Ecto neural progenitor cell (in vitro differentiated cells): ENCODE data around the gene RPL4.
"Not testable (repeated sequence)": the region's sequence is repeated elsewhere in the genome, so short reads cannot be mapped to it uniquely, and the experiment has no call there.

Source experiments
- DNase-seq: peaks from one replicate; pipeline ENCODE4 v3.0.0-alpha.2; 2018; ENCODE audit warnings: low spot score

RPL4 gene

DNA sequence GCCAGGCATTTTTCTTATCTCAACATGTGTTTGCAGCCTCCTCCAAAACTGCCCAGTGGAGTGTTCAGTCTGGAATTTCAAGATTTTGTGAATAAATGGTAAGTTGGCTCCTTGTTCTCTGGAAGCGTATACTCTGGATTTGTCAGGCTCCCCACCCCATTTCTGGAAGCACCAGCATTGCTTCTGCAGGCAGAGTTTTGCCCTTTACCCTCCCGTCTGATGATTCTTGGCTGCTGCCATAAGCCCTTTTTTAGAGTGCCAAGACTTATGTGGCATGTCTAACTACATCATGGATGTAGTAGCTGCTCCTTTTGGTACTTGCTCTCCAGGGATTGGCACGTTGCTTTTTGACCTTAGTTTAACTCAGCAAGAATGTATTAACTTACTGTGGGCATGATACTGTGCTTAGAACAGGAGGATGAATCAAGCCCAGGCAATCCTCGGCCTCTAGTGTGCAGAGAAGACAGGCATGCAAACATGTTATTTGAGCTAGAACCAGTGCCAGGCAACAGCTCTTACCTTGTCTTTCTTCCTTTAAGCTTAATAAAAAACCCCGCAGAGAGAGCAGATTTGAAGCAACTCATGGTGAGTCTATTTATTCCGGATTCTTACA lies 15.4 kb downstream of the RPL4 start:
- no peak for DNase-seq

DNA sequence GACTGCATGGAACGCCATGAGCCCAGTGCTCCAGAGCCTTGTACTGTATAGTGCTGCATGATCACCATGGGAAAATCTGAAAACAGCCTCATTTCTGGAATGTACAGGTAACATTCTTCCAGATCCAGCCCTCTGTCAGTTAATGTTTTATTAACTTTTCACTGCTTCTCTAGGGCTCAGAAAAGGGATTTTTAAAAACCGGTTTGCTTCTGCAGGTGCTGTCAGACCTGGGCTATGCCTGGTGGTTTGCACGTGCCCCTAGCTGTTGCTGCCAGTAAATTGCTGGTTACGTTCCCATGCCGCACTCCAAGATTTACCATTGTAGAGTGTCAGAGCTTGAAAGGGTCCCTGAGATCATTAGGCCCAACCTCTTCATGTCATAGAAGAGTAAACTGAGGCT lies 16.1 kb downstream of the RPL4 start:
- no peak for DNase-seq

GRCh38 chr15:66486887-66487286 lies 17.8 kb downstream of the RPL4 start:
- no peak for DNase-seq

DNA sequence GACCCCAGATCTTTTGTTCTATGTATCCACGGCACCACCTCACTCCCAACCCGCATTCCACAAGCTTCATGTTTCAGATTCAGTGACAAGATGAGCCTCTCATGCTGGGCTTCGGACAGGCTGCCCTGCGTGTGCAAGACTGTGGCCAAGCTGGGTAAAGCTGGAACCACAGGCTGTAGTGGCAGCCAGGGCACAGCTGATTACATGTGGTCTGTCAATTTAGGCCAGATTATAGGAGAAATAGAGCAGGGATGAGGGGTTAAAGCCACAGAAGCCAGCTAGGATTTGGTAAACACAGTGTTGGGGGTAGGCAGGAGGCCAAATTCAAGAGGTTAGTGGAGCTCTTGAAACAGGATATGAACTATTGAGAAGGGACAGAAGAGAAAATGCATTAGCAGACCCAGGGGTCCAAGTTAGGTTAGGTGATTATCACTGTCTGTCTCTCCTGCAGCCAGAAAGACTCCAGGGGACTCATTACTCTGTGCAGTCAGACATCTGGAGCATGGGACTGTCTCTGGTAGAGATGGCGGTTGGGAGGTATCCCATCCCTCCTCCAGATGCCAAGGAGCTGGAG lies 20.0 kb downstream of the RPL4 start:
- DNase-seq, result no peak

- no peak for DNase-seq
Measured at GRCh38 chr15:66483131-66483566, 21.5 kb downstream of the RPL4 start.

GRCh38 chr15:66482539-66482938 lies 22.1 kb downstream of the RPL4 start:
- no peak for DNase-seq

DNA sequence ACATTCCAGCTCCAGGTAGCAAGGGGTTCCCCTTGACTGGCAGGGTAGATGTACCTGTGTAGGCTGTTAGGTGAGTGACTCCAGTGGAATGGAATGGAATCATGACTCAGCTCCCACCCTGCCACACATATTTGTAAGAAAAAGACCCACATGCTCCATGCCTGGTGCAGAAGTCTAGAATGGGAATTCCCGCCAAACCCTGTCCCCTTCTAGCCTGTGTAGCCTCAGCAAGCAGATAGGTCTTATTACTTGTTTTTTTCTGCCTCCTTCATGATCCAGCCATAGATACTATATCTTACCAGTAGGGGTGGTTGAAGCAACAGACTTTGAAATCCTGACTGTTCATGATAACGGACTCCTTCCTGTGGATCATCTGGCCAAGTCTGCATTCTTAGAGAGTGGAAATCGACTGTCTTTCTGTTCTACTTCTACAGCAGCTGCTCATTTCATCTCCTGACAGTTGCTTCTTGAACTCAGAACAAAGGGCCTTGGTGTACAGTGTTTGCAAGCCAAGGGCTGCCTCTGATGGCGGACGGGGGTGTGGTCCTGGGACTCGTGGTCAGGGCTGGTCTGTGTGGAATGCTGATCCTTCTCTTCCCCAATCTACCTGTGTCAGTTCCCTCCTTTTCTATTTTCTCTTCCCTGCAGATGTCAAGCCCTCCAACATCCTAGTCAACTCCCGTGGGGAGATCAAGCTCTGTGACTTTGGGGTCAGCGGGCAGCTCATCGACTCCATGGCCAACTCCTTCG lies 23.4 kb downstream of the RPL4 start:
- no peak for DNase-seq

DNA sequence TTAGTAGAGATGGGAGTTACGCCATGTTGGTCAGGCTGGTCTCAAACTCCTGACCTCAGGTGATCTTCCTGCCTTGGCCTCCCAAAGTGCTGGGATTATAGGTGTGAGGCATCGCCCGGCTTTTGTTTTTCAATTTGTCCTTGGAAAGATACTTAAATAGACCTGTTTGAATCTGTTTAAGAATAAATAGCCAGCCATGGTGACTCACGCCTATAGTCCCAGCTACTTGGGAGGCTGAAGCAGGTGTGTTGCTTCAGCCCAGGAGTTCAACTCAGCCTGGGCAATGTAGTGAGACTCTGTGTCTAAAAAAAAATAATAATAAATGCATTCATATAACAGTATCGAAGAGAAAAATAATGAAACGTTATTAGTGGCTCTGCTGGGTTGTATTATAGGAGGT lies 24.4 kb downstream of the RPL4 start:
- DNase-seq, result no peak

DNA sequence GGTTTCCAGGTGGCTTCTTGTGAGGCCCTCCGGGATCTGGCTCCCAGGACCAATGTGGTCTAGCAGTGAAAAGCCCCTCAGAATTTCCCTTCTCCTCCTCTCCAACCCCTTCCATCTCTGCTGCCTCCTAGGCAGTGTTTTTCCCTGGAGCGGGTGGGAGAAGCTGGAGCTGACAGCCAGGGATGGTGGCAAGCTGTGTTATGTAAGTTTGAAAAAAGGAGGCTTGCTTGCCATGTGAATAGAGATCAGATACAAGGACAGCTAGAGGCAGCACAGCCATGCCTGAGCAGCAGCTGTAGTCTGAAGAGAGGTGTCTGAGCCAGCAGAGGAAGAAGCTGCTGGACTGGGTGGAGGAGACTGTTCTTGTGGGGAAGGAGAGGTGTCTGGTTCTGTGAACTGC lies 27.6 kb downstream of the RPL4 start:
- no peak for DNase-seq

- DNase-seq, result no peak
Measured at GRCh38 chr15:66476535-66476934, 28.1 kb downstream of the RPL4 start.

DNA sequence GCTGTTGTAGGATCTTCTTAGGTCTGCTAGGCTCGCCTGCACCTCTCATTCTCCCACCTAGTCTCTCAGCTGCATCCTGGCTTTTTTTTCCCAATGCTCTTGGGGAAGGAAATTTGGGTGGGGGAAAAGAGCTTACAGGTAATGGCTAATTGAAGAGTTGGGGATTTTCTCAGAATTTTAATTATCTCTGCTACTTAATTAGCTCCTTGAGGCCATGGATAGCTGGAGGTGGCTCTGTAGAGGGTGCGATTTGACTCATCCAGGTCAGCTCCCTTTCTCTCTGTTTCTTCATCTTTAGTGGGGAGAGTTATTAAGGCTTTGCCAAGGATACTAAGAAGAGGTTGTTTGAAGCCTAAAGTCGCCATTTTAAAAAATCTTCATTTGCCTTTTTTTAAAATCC lies 29.7 kb downstream of the RPL4 start:
- DNase-seq, result no peak

GRCh38 chr15:66474135-66474534 lies 30.5 kb downstream of the RPL4 start:
- DNase-seq, result no peak

DNA sequence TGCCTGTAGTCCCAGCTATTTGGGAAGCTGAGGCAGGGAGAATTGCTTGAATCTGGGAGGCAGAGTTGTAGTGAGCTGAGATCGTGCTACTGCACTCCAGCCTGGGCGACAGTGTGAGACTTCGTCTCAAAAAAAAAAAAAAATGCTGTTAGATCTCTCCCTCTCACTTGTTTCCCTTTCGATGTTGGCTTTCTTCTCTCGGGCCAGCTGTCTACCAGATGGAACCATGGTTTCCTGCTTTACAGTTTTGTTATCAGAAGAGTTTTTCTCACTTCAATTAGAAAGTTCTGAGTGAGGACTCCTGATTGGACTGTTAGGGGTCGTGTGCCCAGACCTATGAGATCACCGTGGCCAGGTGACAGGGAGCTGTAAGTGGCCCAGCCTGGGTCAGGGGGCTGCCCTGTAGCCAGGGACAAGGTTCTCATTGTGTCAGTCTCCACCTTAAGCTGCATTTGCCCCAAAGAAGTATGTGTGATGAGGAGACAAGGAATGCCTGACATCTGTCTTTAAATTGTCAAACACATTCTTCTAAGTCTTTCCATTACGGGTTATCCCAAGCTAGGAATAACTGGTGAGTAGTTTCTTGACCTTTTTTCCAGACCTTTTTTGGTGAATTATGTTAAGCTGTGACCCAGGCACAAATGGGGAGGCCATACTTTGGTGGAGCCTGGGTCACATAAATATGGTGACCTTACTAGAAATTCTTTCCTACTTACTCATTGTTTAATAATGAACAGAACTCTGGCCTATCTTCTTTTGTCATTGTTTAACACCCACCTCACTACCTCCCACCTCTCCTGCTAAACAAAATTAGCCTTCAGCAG lies 32.3 kb downstream of the RPL4 start:
- no peak for DNase-seq

DNA sequence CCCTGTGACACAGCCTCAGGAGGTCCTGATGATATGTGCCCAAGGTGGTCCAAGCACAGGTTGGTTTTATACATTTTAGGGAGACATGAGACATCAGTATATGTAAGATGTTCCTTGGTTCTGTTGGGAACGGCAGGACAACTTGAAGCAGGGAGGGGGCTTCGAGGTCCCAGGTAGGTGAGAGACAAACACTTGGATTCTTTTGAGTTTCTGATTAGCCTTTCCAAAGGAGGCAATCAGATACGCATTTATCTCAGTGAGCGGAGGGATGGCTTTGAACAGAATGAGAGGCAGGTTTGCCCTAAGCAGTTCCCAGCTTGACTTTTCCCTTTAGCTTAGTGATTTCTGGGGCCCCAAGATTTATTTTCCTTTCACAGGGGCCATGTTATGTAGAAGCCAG lies 33.8 kb downstream of the RPL4 start:
- not testable (repeated sequence) for DNase-seq

- DNase-seq, result not testable (repeated sequence)
Measured at GRCh38 chr15:66467162-66468040, 37.3 kb downstream of the RPL4 start.

GRCh38 chr15:66465294-66465693 lies 39.4 kb downstream of the RPL4 start:
- DNase-seq, result not testable (repeated sequence)

- no peak for DNase-seq
Measured at GRCh38 chr15:66462627-66463026, 42.0 kb downstream of the RPL4 start.

- DNase-seq, result no peak
Measured at GRCh38 chr15:66461917-66462316, 42.7 kb downstream of the RPL4 start.

- DNase-seq, result not testable (repeated sequence)
Measured at GRCh38 chr15:66461294-66461693, 43.4 kb downstream of the RPL4 start.

DNA sequence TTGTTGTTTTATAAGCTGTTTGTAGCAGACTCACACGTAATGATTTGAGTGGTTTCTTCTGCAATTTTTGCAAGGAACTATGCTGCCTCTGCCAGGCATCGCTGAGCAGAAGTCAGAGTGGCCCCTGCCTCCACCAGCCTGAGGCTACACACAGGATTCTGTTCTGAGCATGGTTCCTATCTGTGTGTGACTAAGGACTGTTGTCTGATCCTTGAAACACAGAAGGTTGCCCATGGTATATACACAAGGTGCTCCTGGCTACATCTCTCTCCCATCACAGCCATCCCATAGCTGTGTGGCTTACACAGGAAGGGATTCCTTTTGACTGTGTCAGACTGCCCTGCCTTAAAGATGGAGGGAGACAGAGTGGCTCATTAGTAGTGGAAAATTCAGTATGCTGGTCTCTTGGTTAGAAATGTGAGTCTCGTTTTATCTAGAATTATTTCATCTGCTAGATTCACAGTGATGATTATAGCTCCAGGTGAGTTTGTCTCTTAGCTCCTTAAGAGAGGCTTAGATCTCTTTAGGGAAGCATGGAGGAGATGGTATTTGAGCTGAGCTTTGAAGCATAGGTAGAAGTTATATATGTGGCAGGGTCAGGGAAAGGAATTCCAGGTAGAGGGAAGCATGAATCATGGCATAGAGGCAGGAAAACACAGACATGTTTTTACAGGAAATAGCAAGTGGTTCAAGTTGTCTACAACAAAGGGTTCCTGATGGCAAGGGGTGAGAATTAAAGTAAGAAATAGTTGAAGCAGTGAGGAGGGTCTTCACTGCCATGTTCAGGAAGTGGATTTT lies 44.6 kb downstream of the RPL4 start:
- no peak for DNase-seq

- DNase-seq, result no peak
Measured at GRCh38 chr15:66456211-66456610, 48.4 kb downstream of the RPL4 start.
